ENCODE data around the gene TSPAN11.

DNA sequence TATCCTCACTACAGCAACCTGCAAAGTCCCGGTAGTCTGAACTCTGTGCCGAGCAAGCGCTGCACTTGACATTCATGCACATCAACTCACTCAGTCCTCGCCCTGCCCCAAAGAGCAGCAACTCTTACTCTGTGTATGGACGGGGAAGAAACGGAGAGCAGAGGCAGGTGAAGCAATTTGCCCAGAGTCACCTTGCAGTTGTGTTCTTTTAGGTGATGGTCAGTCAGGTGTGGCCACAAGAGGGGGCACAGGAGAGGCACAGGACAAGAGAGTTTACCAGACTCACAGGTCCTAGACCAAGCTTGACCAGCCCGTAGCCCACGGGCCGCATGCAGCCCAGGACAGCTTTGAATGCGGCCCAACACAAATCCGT lies 39.1 kb downstream of the TSPAN11 start:
- TF ChIP-seq, protein P1, sequence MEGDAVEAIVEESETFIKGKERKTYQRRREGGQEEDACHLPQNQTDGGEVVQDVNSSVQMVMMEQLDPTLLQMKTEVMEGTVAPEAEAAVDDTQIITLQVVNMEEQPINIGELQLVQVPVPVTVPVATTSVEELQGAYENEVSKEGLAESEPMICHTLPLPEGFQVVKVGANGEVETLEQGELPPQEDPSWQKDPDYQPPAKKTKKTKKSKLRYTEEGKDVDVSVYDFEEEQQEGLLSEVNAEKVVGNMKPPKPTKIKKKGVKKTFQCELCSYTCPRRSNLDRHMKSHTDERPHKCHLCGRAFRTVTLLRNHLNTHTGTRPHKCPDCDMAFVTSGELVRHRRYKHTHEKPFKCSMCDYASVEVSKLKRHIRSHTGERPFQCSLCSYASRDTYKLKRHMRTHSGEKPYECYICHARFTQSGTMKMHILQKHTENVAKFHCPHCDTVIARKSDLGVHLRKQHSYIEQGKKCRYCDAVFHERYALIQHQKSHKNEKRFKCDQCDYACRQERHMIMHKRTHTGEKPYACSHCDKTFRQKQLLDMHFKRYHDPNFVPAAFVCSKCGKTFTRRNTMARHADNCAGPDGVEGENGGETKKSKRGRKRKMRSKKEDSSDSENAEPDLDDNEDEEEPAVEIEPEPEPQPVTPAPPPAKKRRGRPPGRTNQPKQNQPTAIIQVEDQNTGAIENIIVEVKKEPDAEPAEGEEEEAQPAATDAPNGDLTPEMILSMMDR (conservative IDR thresholded peaks at IDR 0.05; ENCODE audit: low read depth in 2 of 2), result peak; percentile 54 to 73
- no peak for TF ChIP-seq ZNF331 (CRISPR knock-in tag; IDR thresholded peaks at IDR 0.05; ENCODE audit: low read depth)
- no peak for TF ChIP-seq POLR2AphosphoS5 (IDR thresholded peaks at IDR 0.05; ENCODE audit: low read depth)
- TF ChIP-seq EZH2 (IDR thresholded peaks at IDR 0.05; ENCODE audit: low read depth, unreplicated experiment), result no peak
- no peak for TF ChIP-seq EZH2phosphoT487 (IDR thresholded peaks at IDR 0.05; ENCODE audit: unreplicated experiment)
- TF ChIP-seq, protein P2, sequence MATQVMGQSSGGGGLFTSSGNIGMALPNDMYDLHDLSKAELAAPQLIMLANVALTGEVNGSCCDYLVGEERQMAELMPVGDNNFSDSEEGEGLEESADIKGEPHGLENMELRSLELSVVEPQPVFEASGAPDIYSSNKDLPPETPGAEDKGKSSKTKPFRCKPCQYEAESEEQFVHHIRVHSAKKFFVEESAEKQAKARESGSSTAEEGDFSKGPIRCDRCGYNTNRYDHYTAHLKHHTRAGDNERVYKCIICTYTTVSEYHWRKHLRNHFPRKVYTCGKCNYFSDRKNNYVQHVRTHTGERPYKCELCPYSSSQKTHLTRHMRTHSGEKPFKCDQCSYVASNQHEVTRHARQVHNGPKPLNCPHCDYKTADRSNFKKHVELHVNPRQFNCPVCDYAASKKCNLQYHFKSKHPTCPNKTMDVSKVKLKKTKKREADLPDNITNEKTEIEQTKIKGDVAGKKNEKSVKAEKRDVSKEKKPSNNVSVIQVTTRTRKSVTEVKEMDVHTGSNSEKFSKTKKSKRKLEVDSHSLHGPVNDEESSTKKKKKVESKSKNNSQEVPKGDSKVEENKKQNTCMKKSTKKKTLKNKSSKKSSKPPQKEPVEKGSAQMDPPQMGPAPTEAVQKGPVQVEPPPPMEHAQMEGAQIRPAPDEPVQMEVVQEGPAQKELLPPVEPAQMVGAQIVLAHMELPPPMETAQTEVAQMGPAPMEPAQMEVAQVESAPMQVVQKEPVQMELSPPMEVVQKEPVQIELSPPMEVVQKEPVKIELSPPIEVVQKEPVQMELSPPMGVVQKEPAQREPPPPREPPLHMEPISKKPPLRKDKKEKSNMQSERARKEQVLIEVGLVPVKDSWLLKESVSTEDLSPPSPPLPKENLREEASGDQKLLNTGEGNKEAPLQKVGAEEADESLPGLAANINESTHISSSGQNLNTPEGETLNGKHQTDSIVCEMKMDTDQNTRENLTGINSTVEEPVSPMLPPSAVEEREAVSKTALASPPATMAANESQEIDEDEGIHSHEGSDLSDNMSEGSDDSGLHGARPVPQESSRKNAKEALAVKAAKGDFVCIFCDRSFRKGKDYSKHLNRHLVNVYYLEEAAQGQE (IDR thresholded peaks at IDR 0.05; ENCODE audit: unreplicated experiment), result no peak
- TF ChIP-seq ZNF114 (CRISPR knock-in tag; IDR thresholded peaks at IDR 0.05), result no peak

All from GM23338 (cell line).